ENCODE measurements around the gene PDZD4.
"Not testable (repeated sequence)": the region's sequence is repeated elsewhere in the genome, so short reads cannot be mapped to it uniquely, and the experiment has no call there.

PDZD4 gene

GRCh38 chrX:153831429-153832150, 1.2 kb upstream of the PDZD4 start:
- no peak for DNase-seq

GRCh38 chrX:153830640-153831428, 490 bp upstream of the PDZD4 start:
- no peak for DNase-seq

- no peak for DNase-seq
Measured at GRCh38 chrX:153829549-153829798, 870 bp downstream of the PDZD4 start.

GRCh38 chrX:153828723-153829548, 1.4 kb downstream of the PDZD4 start:
- no peak for DNase-seq

- DNase-seq: no peak
Measured at GRCh38 chrX:153828308-153828707, 2.0 kb downstream of the PDZD4 start.

- DNase-seq: no peak
Measured at GRCh38 chrX:153827903-153828302, 2.4 kb downstream of the PDZD4 start.

- DNase-seq: no peak
Measured at GRCh38 chrX:153827016-153827415, 3.3 kb downstream of the PDZD4 start.

- DNase-seq: no peak
Measured at GRCh38 chrX:153825042-153825441, 5.3 kb downstream of the PDZD4 start.

- no peak for DNase-seq
Measured at GRCh38 chrX:153824348-153824747, 6.0 kb downstream of the PDZD4 start.

GRCh38 chrX:153821066-153821465, 9.3 kb downstream of the PDZD4 start:
- no peak for DNase-seq

GRCh38 chrX:153820601-153821000, 9.7 kb downstream of the PDZD4 start:
- no peak for DNase-seq

GRCh38 chrX:153819384-153820040, 10.8 kb downstream of the PDZD4 start:
- no peak for DNase-seq

- DNase-seq: no peak
Measured at GRCh38 chrX:153818571-153819383, 11.6 kb downstream of the PDZD4 start.

- not testable (repeated sequence) for DNase-seq
Measured at GRCh38 chrX:153818064-153818463, 12.3 kb downstream of the PDZD4 start.

GRCh38 chrX:153816831-153817690, 13.3 kb downstream of the PDZD4 start:
- DNase-seq: no peak

GRCh38 chrX:153814591-153815315, 15.6 kb downstream of the PDZD4 start:
- DNase-seq: no peak

GRCh38 chrX:153813161-153813560, 17.2 kb downstream of the PDZD4 start:
- no peak for DNase-seq

- DNase-seq: no peak
Measured at GRCh38 chrX:153812220-153812619, 18.1 kb downstream of the PDZD4 start.

GRCh38 chrX:153807976-153808375, 22.4 kb downstream of the PDZD4 start:
- DNase-seq: no peak

- DNase-seq: no peak
Measured at GRCh38 chrX:153806999-153807575, 23.3 kb downstream of the PDZD4 start.

Data from NCI-H187 treated with DMSO at 0.1 percent for 48 hours (cell line).